HEK293 (cell line): ENCODE results near the gene IL1R1.

Source experiments
- CTCF ChIA-PET: fragments of 350-600 bp; formaldehyde crosslinking; extraction: SDS; loops from one replicate; lab custom pipeline; 2021; ENCODE audit warnings: antibody characterized with exemption; lab: Yijun Ruan, JAX
- POLR2A ChIA-PET: fragments of 300-600 bp; formaldehyde crosslinking; extraction: SDS; loops from one replicate; lab custom pipeline; 2020; ENCODE audit warnings: antibody characterized with exemption, inconsistent platforms; lab: Yijun Ruan, JAX
- H3K27ac ChIP-seq: fragments of 200-500 bp; sonication (Bioruptor generic); 2 replicates; pipeline ENCODE4 v1.5.1; 2014; ENCODE audit warnings: low read depth, low read length, control low read depth, inconsistent platforms; ENCODE audit errors: extremely low read depth
- H3K36me3 ChIP-seq, 2 experiments: fragments of 200-500 bp in 1 of 2; sonication (Bioruptor generic) in 1 of 2; 1 replicate in 1 of 2; 2 replicates in 1 of 2; pipeline ENCODE4 v1.5.1; 2014 to 2017; ENCODE audit warnings: inconsistent platforms in 2 of 2, low read length in 2 of 2; ENCODE audit not compliant: control insufficient read depth in 2 of 2, insufficient read depth in 1 of 2
- H3K4me1 ChIP-seq: fragments of 200-500 bp; sonication (Bioruptor generic); 2 replicates; pipeline ENCODE4 v1.5.1; 2014; ENCODE audit warnings: mild to moderate bottlenecking, low read length, inconsistent platforms; ENCODE audit not compliant: control insufficient read depth, insufficient read depth
- H3K4me3 ChIP-seq: 2 replicates; pipeline ENCODE4 v1.5.1; 2011; ENCODE audit warnings: low read depth, mild to moderate bottlenecking, control low read depth, low read length, moderate library complexity
- H3K9me3 ChIP-seq: fragments of 200-500 bp; sonication (Bioruptor generic); 2 replicates; pipeline ENCODE4 v1.5.1; 2014; ENCODE audit warnings: low read depth, low read length, inconsistent platforms; ENCODE audit not compliant: control insufficient read depth, insufficient read depth
- AEBP2 ChIP-seq: fragments of 450-650 bp; formaldehyde crosslinking; IDR thresholded peaks from 2 replicates; pipeline ENCODE4 v1.5.1; 2016; ENCODE audit warnings: missing biosample characterization, missing genetic modification characterization, borderline replicate concordance
- ELK4 ChIP-seq: IDR thresholded peaks from 2 replicates; pipeline ENCODE4 v1.6.1; 2011; ENCODE audit warnings: mild to moderate bottlenecking, low read depth, low read length, borderline replicate concordance
- GLI2 ChIP-seq: fragments of 450-650 bp; formaldehyde crosslinking; IDR thresholded peaks from 2 replicates; pipeline ENCODE4; 2017; ENCODE audit warnings: missing biosample characterization, missing genetic modification characterization, low read depth, borderline replicate concordance
- KLF16 ChIP-seq: fragments of 450-650 bp; formaldehyde crosslinking; IDR thresholded peaks from 2 replicates; pipeline ENCODE4 v1.5.1; 2017; ENCODE audit warnings: missing biosample characterization, missing genetic modification characterization
- OVOL3 ChIP-seq: fragments of 450-650 bp; formaldehyde crosslinking; IDR thresholded peaks from 2 replicates; pipeline ENCODE4 v1.5.1; 2016; ENCODE audit warnings: missing biosample characterization, missing genetic modification characterization
- TRIM28 ChIP-seq: IDR thresholded peaks from 2 replicates; pipeline ENCODE4 v1.6.1; 2011; ENCODE audit warnings: low read length, control low read depth, borderline replicate concordance
- ZNF114 ChIP-seq: fragments of 450-650 bp; formaldehyde crosslinking; IDR thresholded peaks from 2 replicates; pipeline ENCODE4 v1.5.0; 2017; ENCODE audit warnings: missing biosample characterization, missing genetic modification characterization
- ZNF138 ChIP-seq: fragments of 450-650 bp; formaldehyde crosslinking; IDR thresholded peaks from 2 replicates; pipeline ENCODE4 v1.5.1; 2016; ENCODE audit warnings: missing biosample characterization, missing genetic modification characterization, borderline replicate concordance
- ZNF174 ChIP-seq: fragments of 450-650 bp; formaldehyde crosslinking; IDR thresholded peaks from 2 replicates; pipeline ENCODE4 v1.5.0; 2017; ENCODE audit warnings: missing biosample characterization, mild to moderate bottlenecking, missing genetic modification characterization
- ZNF221 ChIP-seq: fragments of 450-650 bp; formaldehyde crosslinking; IDR thresholded peaks from 2 replicates; pipeline ENCODE4 v1.5.1; 2017; ENCODE audit warnings: missing biosample characterization, missing genetic modification characterization, borderline replicate concordance
- ZNF23 ChIP-seq: fragments of 450-650 bp; formaldehyde crosslinking; IDR thresholded peaks from 2 replicates; pipeline ENCODE4 v1.5.1; 2016; ENCODE audit warnings: missing biosample characterization, missing genetic modification characterization, borderline replicate concordance
- ZNF26 ChIP-seq: fragments of 450-650 bp; formaldehyde crosslinking; IDR thresholded peaks from 2 replicates; pipeline ENCODE4 v1.5.1; 2016; ENCODE audit warnings: missing biosample characterization, missing genetic modification characterization
- ZNF394 ChIP-seq: fragments of 450-650 bp; formaldehyde crosslinking; IDR thresholded peaks from 2 replicates; pipeline ENCODE4 v1.5.1; 2016; ENCODE audit warnings: missing biosample characterization, missing genetic modification characterization, mild to moderate bottlenecking, moderate library complexity, borderline replicate concordance
- ZNF449 ChIP-seq: fragments of 450-650 bp; formaldehyde crosslinking; IDR thresholded peaks from 2 replicates; pipeline ENCODE4 v1.5.1; 2017; ENCODE audit warnings: missing biosample characterization, mild to moderate bottlenecking, missing genetic modification characterization, moderate library complexity
- ZNF501 ChIP-seq: fragments of 450-650 bp; formaldehyde crosslinking; IDR thresholded peaks from 2 replicates; pipeline ENCODE4 v1.5.1; 2016; ENCODE audit warnings: missing biosample characterization, missing genetic modification characterization
- ZNF521 ChIP-seq: fragments of 450-650 bp; formaldehyde crosslinking; IDR thresholded peaks from 2 replicates; pipeline ENCODE4 v1.5.1; 2017; ENCODE audit warnings: missing biosample characterization, mild to moderate bottlenecking, missing genetic modification characterization
- ZNF548 ChIP-seq: fragments of 450-650 bp; formaldehyde crosslinking; IDR thresholded peaks from 2 replicates; pipeline ENCODE4 v1.5.1; 2016; ENCODE audit warnings: missing biosample characterization, missing genetic modification characterization
- ZNF580 ChIP-seq: fragments of 450-650 bp; formaldehyde crosslinking; IDR thresholded peaks from 2 replicates; pipeline ENCODE4 v1.5.1; 2016; ENCODE audit warnings: missing biosample characterization, missing genetic modification characterization
- ZNF585B ChIP-seq: fragments of 450-650 bp; formaldehyde crosslinking; IDR thresholded peaks from 2 replicates; pipeline ENCODE4 v1.5.1; 2016; ENCODE audit warnings: missing biosample characterization, missing genetic modification characterization
- ZNF621 ChIP-seq: fragments of 450-650 bp; formaldehyde crosslinking; IDR thresholded peaks from 2 replicates; pipeline ENCODE4 v1.5.1; 2017; ENCODE audit warnings: missing biosample characterization, missing genetic modification characterization
- ZNF645 ChIP-seq: fragments of 450-650 bp; formaldehyde crosslinking; IDR thresholded peaks from 2 replicates; pipeline ENCODE4; 2016; ENCODE audit warnings: missing biosample characterization, missing genetic modification characterization
- ZNF76 ChIP-seq: fragments of 450-650 bp; formaldehyde crosslinking; IDR thresholded peaks from 2 replicates; pipeline ENCODE4; 2016; ENCODE audit warnings: low read depth, missing biosample characterization, missing genetic modification characterization, borderline replicate concordance
- ZNF837 ChIP-seq: fragments of 450-650 bp; formaldehyde crosslinking; IDR thresholded peaks from 2 replicates; pipeline ENCODE4 v1.5.1; 2016; ENCODE audit warnings: missing biosample characterization, missing genetic modification characterization
- ZSCAN4 ChIP-seq: fragments of 450-650 bp; formaldehyde crosslinking; IDR thresholded peaks from 2 replicates; pipeline ENCODE4 v1.5.1; 2017; ENCODE audit warnings: missing biosample characterization, missing genetic modification characterization

Gene IL1R1

GRCh38 chr2:102101097-102101848 lies 41.3 kb upstream of the IL1R1 start (continued):
- no peak for TF ChIP-seq ZNF394 (tag by site-specific recombination)
- TF ChIP-seq ZNF174 (tag by site-specific recombination) = no peak
- TF ChIP-seq TRIM28 = no peak
- no peak for TF ChIP-seq AEBP2 (tag by site-specific recombination)
- no peak for TF ChIP-seq ZNF645
- no peak for TF ChIP-seq ZNF548 (tag by site-specific recombination)

- Histone ChIP-seq H3K4me1 (no peaks in the 10 kb centered on the region), H3K36me3 (no peaks in the 10 kb centered on the region), H3K4me3 (no peak overlapping the region), H3K27ac (no peak overlapping the region), H3K9me3 (no peaks in the 10 kb centered on the region)
- ChIA-PET CTCF (interaction anchor here (0.7 kb wide), 1 partner anchor 135 kb away, joined by 3 read pairs; no protein-coding TSS in a partner anchor), POLR2A (no interaction called here)
- TF ChIP-seq ELK4 = no peak
- TF ChIP-seq GLI2 = no peak
- TF ChIP-seq ZNF394 (tag by site-specific recombination) = no peak
- TF ChIP-seq ZNF521 (tag by site-specific recombination) = no peak
- TF ChIP-seq ZNF114 (tag by site-specific recombination) = no peak
- no peak for TF ChIP-seq ZNF580 (tag by site-specific recombination)
- TF ChIP-seq ZNF585B (tag by site-specific recombination) = no peak
- no peak for TF ChIP-seq ZNF501 (tag by site-specific recombination)
- TF ChIP-seq ZNF837 (tag by site-specific recombination) = no peak
- no peak for TF ChIP-seq KLF16 (tag by site-specific recombination)
- TF ChIP-seq ZNF138 (tag by site-specific recombination) = no peak
- no peak for TF ChIP-seq ZNF23
- no peak for TF ChIP-seq OVOL3 (tag by site-specific recombination)
- TF ChIP-seq ZSCAN4 (tag by site-specific recombination) = no peak
- no peak for TF ChIP-seq ZNF621 (tag by site-specific recombination)
- TF ChIP-seq ZNF76 (tag by site-specific recombination) = no peak
- no peak for TF ChIP-seq ZNF26 (tag by site-specific recombination)
- TF ChIP-seq ZNF221 (tag by site-specific recombination) = no peak
- no peak for TF ChIP-seq ZNF449 (tag by site-specific recombination)
These were observed 40.5 kb upstream of the IL1R1 start for GRCh38 chr2:102101849-102102635.
